K562 (cell line): ENCODE measurements around the gene GJA9. TPM values are rescaled to one million over a fixed set of nuclear protein-coding genes. Genes with fewer than 3 reads are reported as not detected.
A peak's percentile ranks its signal among the peaks of the same experiment; 100 is the strongest.

ENCODE experiments used
- ATF7 ChIP-seq: fragments of 450-650 bp; IDR thresholded peaks from 2 replicates; pipeline ENCODE4 v1.7.1; 2014; ENCODE audit warnings: mild to moderate bottlenecking, moderate library complexity
- CREBBP ChIP-seq: IDR thresholded peaks from one replicate; pipeline ENCODE4 v1.6.1; 2012; ENCODE audit warnings: low read depth, mild to moderate bottlenecking, control low read depth, inconsistent platforms, low read length
- DDX20 ChIP-seq: fragments of 450-650 bp; IDR thresholded peaks from 2 replicates; pipeline ENCODE4 v1.6.1; 2016; ENCODE audit warnings: missing genetic modification characterization, low read depth, mild to moderate bottlenecking, missing compliant biosample characterization, moderate library complexity
- EHMT2 ChIP-seq: fragments of 450-650 bp; IDR thresholded peaks from 2 replicates; pipeline ENCODE4 v1.6.1; 2018; ENCODE audit warnings: antibody characterized with exemption
- ESRRB ChIP-seq: fragments of 250-450 bp; sonication (Bioruptor Pico); IDR thresholded peaks from 2 replicates; pipeline ENCODE4 v1.5.0; 2020; ENCODE audit warnings: mild to moderate bottlenecking, moderate library complexity, borderline replicate concordance
- FOXA3 ChIP-seq, 2 experiments: fragments of 450-650 bp in 1 of 2; sonication (generic) in 1 of 2; formaldehyde crosslinking; IDR thresholded peaks in 1 of 2; conservative IDR thresholded peaks in 1 of 2; 2 replicates each; pipeline versions ENCODE4 v1.4.0 to v1.8.0; 2020 to 2022; ENCODE audit warnings: mild to moderate bottlenecking in 2 of 2, missing genetic modification reagents in 1 of 2
- FOXP1 ChIP-seq: sonication (generic); formaldehyde crosslinking; IDR thresholded peaks from 2 replicates; pipeline ENCODE4 v1.8.0; 2022; ENCODE audit warnings: mild to moderate bottlenecking, missing genetic modification reagents
- GTF2A2 ChIP-seq: IDR thresholded peaks from 2 replicates; pipeline ENCODE4 v1.6.1; 2016; ENCODE audit warnings: mild to moderate bottlenecking, missing genetic modification characterization, missing compliant biosample characterization
- PHB2 ChIP-seq: fragments of 450-650 bp; IDR thresholded peaks from 2 replicates; pipeline ENCODE4 v1.6.1; 2017; ENCODE audit warnings: low read depth
- PML ChIP-seq: IDR thresholded peaks from 2 replicates; pipeline ENCODE4 v1.6.1; 2012; ENCODE audit warnings: low read length, inconsistent platforms
- PYGO2 ChIP-seq: fragments of 450-650 bp; IDR thresholded peaks from 2 replicates; pipeline ENCODE4 v1.6.1; 2016; ENCODE audit warnings: mild to moderate bottlenecking, missing genetic modification characterization, moderate library complexity, missing compliant biosample characterization
- RBBP5 ChIP-seq: fragments of 200-600 bp; sonication (generic); IDR thresholded peaks from 2 replicates; pipeline ENCODE4 v1.6.1; 2012; ENCODE audit warnings: borderline replicate concordance, mild to moderate bottlenecking, low read length, control low read depth, inconsistent platforms; ENCODE audit not compliant: insufficient read depth, poor library complexity, severe bottlenecking
- SIRT6 ChIP-seq: IDR thresholded peaks from one replicate; pipeline ENCODE4 v1.6.1; 2012; ENCODE audit warnings: low read depth, mild to moderate bottlenecking, control low read depth, inconsistent platforms, low read length, moderate library complexity
- SLC30A9 ChIP-seq: fragments of 250-450 bp; sonication (Bioruptor Pico); IDR thresholded peaks from 2 replicates; pipeline ENCODE4 v1.8.0; 2022; ENCODE audit warnings: mild to moderate bottlenecking, moderate library complexity
- SMARCA5 ChIP-seq: fragments of 450-650 bp; IDR thresholded peaks from 2 replicates; pipeline ENCODE4 v1.6.1; 2016
- SP1 ChIP-seq: sonication (generic); formaldehyde crosslinking; IDR thresholded peaks from 2 replicates; pipeline ENCODE4 v1.8.1; 2022; ENCODE audit warnings: mild to moderate bottlenecking, missing genetic modification reagents
- SRSF9 ChIP-seq: fragments of 200-400 bp; formaldehyde crosslinking; IDR thresholded peaks from 2 replicates; pipeline ENCODE4 v1.6.1; 2017; ENCODE audit warnings: low read depth, low read length, borderline replicate concordance
- TBL1XR1 ChIP-seq, 2 experiments: IDR thresholded peaks; 2 replicates each; pipeline ENCODE4 v1.6.1; 2012; ENCODE audit warnings: improper control_type of control experiment in 2 of 2, low read length in 2 of 2, mild to moderate bottlenecking in 1 of 2
- THRAP3 ChIP-seq: fragments of 450-650 bp; IDR thresholded peaks from 2 replicates; pipeline ENCODE4 v1.6.1; 2016; ENCODE audit warnings: mild to moderate bottlenecking, inconsistent platforms, borderline replicate concordance
- ZNF282 ChIP-seq: sonication (generic); formaldehyde crosslinking; IDR thresholded peaks from 2 replicates; pipeline ENCODE4 v1.8.1; 2023; ENCODE audit warnings: missing genetic modification reagents
- ZNF507 ChIP-seq: conservative IDR thresholded peaks from 2 replicates; pipeline ENCODE4 v1.6.1; 2017; ENCODE audit warnings: missing genetic modification characterization, missing compliant biosample characterization
- ZNF76 ChIP-seq: fragments of 250-450 bp; sonication (Bioruptor Pico); IDR thresholded peaks from 2 replicates; pipeline ENCODE4 v1.4.0; 2020; ENCODE audit warnings: mild to moderate bottlenecking, moderate library complexity, borderline replicate concordance
- ZNF766 ChIP-seq: fragments of 200-800 bp; sonication (Bioruptor generic); conservative IDR thresholded peaks from 2 replicates; pipeline ENCODE4 v1.6.1; 2016; ENCODE audit warnings: missing genetic modification characterization, missing compliant biosample characterization
- polyA plus RNA-seq, 8 experiments: library from polyadenylated mRNA; depleted of rRNA in 4 of 8; stranded (reverse) in 5 of 8; unstranded in 3 of 8; fragments of >200 nt; fragmentation: Nextera tagmentation in 2 of 8; fragmentation: Illumina TruSeq in 1 of 8; extraction: Ambion mirVana in 2 of 8; extraction: Trizol in 1 of 8; gene quantifications; 2 replicates each; pipeline versions ENCODE4 v1.2.1 to v1.2.3, GENCODE V29; 2011 to 2014; ENCODE audit warnings: inconsistent platforms in 1 of 8, missing spikeins in 1 of 8
- total RNA-seq, 7 experiments: library from RNA; depleted of rRNA in 6 of 7; stranded (reverse); fragments of >200 nt in 6 of 7; fragmentation: Illumina TruSeq in 2 of 7; extraction: Trizol in 2 of 7; gene quantifications; 2 replicates each; pipeline versions ENCODE4 v1.2.1 to v1.2.3, GENCODE V29; 2011 to 2021; ENCODE audit warnings: low replicate concordance in 1 of 7
- TF ChIP-seq, protein P1 (sequence below), 2 experiments: IDR thresholded peaks; 2 replicates each; pipeline ENCODE4 v1.6.1; 2012; ENCODE audit warnings: improper control_type of control experiment in 2 of 2, low read depth in 2 of 2, low read length in 2 of 2, borderline replicate concordance in 1 of 2
- TF ChIP-seq, protein P2 (sequence below): IDR thresholded peaks from 2 replicates; pipeline ENCODE4 v1.6.1; 2011; ENCODE audit not compliant: insufficient read length; ENCODE audit errors: extremely low read depth
- TF ChIP-seq, protein P3 (sequence below): sonication (generic); formaldehyde crosslinking; IDR thresholded peaks from 2 replicates; pipeline ENCODE4 v1.8.0; 2022; ENCODE audit warnings: mild to moderate bottlenecking, missing genetic modification reagents

Gene GJA9
- total and polyA plus RNA-seq, 9 of the 15 experiments (the other 6 are each of a cell fraction or from before 2014, with no cell fraction given): not detected

DNA sequence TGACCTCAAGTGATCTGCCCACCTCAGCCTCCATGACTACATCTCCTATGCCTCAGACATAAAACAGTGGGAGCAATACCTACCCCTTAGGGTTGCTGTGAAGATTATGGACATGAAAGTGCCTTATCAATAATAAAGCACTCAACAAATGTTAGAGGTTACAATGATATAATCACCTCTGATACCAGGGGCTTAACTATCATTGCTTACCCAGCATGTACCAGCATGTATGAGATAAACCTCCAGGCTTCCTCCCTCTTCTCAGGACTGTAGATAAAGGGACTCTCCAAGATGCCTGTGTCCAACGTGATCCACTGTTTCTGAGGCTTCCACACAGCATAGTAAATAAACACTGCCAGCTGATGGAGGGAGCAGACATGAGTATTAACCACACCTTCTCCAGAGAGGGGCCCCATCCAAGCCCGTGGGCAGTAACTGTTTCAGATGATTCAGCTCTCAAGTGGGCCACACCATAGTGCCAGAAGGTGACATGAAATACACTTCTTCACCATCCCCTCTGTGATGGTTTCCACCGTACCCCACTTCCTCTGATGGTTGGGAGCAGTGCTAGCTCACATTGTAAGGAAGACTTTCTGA, 34.1 kb upstream of the GJA9 start (continued):
- TF ChIP-seq SLC30A9 (CRISPR knock-in tag) (no peak), CREBBP (no peak), PML (peak; percentile 96), THRAP3 (no peak), ATF7 (peak; percentile 52; the same call in 1 of the 2 replicates), ZNF282 (CRISPR knock-in tag) (no peak), ZNF507 (tag) (no peak), ESRRB (CRISPR knock-in tag) (no peak), DDX20 (tag) (no peak), PYGO2 (tag) (peak; percentile 70; the same call in 1 of the 2 replicates), SP1 (CRISPR knock-in tag) (peak; percentile 37; the same call in 1 of the 2 replicates), EHMT2 (no peak), SIRT6 (no peak), FOXP1 (no peak), SMARCA5 (no peak), SRSF9 (no peak), ZNF76 (CRISPR knock-in tag) (no peak), GTF2A2 (no peak), ZNF766 (peak; percentile 96), PHB2 (peak; percentile 89; the same call in 1 of the 2 replicates), RBBP5 (no peak), FOXA3 (CRISPR knock-in tag; conservative IDR thresholded peaks at IDR 0.05 in 1 of 2, IDR thresholded peaks at IDR 0.05 in 1 of 2) (peak; percentile 89 to 98; a peak in 3 of 4 replicates), TBL1XR1 (IDR thresholded peaks at IDR 0.05; ENCODE audit: low read length in 2 of 2) (peak; percentile 44 to 98; a peak in 3 of 4 replicates)
- TF ChIP-seq, protein P1, sequence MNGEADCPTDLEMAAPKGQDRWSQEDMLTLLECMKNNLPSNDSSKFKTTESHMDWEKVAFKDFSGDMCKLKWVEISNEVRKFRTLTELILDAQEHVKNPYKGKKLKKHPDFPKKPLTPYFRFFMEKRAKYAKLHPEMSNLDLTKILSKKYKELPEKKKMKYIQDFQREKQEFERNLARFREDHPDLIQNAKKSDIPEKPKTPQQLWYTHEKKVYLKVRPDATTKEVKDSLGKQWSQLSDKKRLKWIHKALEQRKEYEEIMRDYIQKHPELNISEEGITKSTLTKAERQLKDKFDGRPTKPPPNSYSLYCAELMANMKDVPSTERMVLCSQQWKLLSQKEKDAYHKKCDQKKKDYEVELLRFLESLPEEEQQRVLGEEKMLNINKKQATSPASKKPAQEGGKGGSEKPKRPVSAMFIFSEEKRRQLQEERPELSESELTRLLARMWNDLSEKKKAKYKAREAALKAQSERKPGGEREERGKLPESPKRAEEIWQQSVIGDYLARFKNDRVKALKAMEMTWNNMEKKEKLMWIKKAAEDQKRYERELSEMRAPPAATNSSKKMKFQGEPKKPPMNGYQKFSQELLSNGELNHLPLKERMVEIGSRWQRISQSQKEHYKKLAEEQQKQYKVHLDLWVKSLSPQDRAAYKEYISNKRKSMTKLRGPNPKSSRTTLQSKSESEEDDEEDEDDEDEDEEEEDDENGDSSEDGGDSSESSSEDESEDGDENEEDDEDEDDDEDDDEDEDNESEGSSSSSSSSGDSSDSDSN (IDR thresholded peaks at IDR 0.05; ENCODE audit: borderline replicate concordance in 1 of 2, low read depth in 2 of 2, low read length in 2 of 2): 0 out of 4 replicates have a peak, but pooled peaks of 1 of the 2 experiments have one; percentile 54
- TF ChIP-seq, protein P2, sequence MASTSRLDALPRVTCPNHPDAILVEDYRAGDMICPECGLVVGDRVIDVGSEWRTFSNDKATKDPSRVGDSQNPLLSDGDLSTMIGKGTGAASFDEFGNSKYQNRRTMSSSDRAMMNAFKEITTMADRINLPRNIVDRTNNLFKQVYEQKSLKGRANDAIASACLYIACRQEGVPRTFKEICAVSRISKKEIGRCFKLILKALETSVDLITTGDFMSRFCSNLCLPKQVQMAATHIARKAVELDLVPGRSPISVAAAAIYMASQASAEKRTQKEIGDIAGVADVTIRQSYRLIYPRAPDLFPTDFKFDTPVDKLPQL: no peak
- TF ChIP-seq, protein P3, sequence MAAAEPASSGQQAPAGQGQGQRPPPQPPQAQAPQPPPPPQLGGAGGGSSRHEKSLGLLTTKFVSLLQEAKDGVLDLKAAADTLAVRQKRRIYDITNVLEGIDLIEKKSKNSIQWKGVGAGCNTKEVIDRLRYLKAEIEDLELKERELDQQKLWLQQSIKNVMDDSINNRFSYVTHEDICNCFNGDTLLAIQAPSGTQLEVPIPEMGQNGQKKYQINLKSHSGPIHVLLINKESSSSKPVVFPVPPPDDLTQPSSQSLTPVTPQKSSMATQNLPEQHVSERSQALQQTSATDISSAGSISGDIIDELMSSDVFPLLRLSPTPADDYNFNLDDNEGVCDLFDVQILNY (CRISPR knock-in tag): no peak
